ENCODE results near the gene HAX1. TPM values are rescaled to one million over a fixed set of nuclear protein-coding genes. Genes with fewer than 3 reads are reported as not detected.
"Not testable (repeated sequence)": the region's sequence is repeated elsewhere in the genome, so short reads cannot be mapped to it uniquely, and the experiment has no call there.

Gene HAX1
- total RNA-seq, 1 donor from 2014 or later = 80.2 TPM

GRCh38 chr1:154276797-154277196 is 4.4 kb downstream of the HAX1 start:
- peak in 1 of 2 donors; percentile 19 for DNase-seq (ENCODE audit: low read depth in 2 of 2)

DNA sequence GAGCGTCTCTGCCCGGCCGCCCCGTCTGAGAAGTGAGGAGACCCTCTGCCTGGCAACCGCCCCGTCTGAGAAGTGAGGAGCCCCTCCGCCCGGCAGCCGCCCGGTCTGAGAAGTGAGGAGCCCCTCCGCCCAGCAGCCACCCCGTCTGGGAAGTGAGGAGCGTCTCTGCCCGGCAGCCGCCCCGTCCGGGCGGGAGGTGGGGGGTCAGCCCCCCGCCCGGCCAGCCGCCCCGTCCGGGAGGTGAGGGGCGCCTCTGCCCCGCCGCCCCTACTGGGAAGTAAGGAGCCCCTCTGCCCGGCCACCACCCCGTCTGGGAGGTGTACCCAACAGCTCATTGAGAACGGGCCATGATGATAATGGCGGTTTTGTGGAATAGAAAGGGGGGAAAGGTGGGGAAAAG is 15.2 kb downstream of the HAX1 start:
- not testable (repeated sequence) for DNase-seq (ENCODE audit: low read depth in 2 of 2)

GRCh38 chr1:154288661-154289060 is 16.2 kb downstream of the HAX1 start:
- DNase-seq (ENCODE audit: low read depth in 2 of 2) = no peak

- no peak for DNase-seq (ENCODE audit: low read depth in 2 of 2)
Observed at GRCh38 chr1:154290921-154291320, 18.5 kb downstream of the HAX1 start.

DNA sequence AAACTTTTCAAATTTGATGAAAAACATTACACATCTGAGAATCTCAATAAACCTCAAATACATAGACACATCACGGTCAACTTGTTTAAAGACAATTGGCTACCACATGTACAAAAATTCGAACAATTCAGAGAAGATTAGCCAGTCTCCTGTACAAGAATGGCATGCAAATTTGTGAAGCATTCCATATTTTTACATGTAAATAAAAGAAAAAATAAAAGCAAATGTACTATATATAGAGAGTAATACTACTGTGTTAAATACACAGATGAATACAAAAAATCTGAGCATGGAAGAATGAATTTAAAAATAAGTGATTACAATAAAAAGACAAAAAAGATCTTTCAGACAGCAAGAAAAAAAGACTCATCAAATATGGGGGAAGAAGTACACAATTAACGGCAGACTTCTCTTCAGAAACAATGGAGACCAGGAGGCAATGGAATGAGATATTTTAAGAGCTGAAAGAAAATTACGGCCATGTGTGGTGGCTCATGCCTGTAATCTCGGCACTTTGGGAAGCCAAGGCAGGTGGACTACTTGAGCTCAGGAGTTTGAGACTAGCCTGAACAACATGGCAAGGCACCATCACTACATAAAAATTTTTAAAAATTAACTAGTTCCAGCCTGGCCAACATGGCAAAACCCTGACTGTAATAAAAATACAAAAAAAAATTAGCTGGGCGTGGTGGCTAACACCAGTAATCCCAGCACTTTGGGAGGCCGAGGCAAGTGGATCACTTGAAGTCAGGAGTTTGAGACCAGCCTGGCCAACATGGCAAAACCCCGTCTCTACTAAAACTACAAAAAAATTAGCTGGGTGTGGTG is 23.2 kb downstream of the HAX1 start:
- no peak for DNase-seq (ENCODE audit: low read depth in 2 of 2)

- DNase-seq (ENCODE audit: low read depth in 2 of 2) = no peak
Observed at GRCh38 chr1:154301582-154301981, 29.2 kb downstream of the HAX1 start.

DNA sequence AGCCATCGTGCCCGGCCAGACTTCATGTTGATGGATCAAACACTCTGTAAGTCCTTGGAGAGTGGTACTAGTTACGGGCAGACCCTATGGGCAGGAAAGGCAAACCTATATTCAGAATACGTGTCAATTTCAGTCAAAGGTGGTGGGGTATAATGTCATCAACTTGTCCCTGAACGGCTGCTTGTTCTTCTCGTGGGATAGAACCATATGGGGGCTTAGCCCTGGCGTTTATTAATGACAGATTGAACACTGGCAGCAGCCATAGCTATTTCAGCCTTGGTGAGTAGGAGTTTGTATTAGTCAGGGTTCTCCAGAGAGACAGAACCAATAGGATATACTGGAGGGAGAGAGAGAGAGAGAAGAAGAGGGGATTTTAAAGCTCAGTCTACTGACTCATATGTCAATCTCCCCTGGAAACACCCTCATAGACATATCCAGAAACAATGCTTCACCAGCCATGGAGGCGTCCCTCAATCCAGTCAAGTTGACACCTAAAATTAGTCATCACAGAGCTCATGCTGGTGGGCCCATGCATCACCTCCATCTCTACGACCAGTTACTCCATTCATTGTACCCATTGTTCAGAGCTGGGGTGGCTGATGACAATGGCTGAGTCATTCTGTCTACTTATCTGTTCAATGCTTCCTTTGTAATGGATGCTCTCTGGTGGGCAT is 32.4 kb downstream of the HAX1 start:
- peak in 1 of 2 donors; percentile 35 for DNase-seq (ENCODE audit: low read depth in 2 of 2)

- no peak for DNase-seq (ENCODE audit: low read depth in 2 of 2)
Observed at GRCh38 chr1:154306151-154306550, 33.7 kb downstream of the HAX1 start.

GRCh38 chr1:154307670-154308270 is 35.3 kb downstream of the HAX1 start:
- not testable (repeated sequence) for DNase-seq (ENCODE audit: low read depth in 2 of 2)

- DNase-seq (ENCODE audit: low read depth in 2 of 2) = not testable (repeated sequence)
Observed at GRCh38 chr1:154309136-154309535, 36.7 kb downstream of the HAX1 start.

DNA sequence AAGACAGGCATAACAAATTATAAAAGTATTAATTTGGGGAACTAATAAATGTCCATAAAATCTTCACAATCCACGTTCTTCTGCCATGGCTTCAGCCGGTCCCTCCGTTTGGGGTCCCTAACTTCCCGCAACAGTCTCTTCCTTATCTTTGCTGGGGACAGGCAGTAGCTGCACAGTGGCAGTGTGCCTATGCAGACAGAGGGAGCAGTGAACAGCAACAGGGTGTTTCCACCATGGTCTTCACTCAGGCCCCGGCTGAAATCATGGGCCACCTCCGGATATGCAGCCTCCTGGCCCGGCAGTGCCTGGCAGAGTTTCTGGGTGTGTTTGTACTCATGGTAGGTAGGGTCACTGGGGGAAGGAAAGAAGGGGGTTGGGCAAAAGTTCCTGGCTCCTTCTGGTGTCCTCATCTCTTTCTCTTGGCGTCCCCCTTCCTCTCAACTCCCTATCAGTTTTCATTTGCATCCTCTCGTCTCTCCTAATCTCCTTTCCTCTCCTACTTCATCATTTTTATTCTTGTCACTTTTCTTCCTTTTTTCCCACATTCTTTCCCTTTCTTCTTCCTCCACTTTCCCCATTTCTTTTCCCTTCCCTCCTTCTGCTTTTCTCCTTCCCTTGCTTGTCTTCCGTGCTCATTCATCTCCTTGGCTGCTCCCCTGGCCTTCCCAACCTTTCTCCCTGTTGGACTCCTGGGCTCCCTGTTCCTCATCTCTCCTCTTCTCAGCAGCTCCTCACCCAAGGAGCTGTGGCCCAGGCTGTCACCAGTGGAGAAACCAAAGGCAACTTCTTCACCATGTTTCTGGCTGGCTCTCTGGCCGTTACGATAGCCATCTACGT is 40.0 kb downstream of the HAX1 start:
- not testable (repeated sequence) for DNase-seq (ENCODE audit: low read depth in 2 of 2)

GRCh38 chr1:154313066-154313356 is 40.6 kb downstream of the HAX1 start:
- no peak for DNase-seq (ENCODE audit: low read depth in 2 of 2)

DNA sequence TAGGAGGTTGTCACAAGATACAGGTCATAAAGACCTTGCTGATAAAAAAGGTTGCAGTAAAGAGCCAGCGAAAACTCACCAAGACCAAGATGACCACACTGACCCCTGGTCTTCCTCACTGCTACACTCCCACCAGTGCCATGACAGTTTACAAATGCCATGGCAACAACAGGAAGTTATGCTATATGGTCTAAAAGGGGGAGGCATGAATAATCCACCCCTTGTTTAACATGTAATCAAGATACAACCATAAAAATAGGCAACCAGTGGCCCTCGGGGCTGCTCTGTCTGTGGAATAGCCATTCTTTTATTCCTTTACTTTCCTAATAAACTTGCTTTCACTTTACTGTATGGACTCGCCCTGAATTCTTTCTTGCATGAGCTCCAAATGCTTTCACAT is 41.8 kb downstream of the HAX1 start:
- DNase-seq (ENCODE audit: low read depth in 2 of 2) = not testable (repeated sequence)

- no peak for DNase-seq (ENCODE audit: low read depth in 2 of 2)
Observed at GRCh38 chr1:154316704-154317103, 44.3 kb downstream of the HAX1 start.

DNA sequence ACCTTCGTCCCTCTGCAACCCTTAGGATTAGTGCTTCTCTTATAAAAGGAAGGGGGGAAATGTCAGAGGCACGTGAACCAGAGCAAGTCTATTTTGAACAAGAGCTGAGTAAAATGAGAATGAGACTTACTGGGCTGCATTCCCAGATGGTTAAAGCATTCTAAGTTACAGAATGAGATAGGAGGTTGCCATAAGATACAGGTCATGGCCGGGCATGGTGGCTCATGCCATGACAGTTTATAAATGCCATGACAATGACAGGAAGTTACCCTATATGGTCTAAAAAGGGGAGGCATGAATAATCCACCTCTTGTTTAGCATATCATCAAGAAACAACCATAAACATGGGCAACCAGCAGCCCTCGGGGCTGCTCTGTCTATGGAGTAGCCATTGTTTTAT is 46.0 kb downstream of the HAX1 start:
- no peak for DNase-seq (ENCODE audit: low read depth in 2 of 2)

DNA sequence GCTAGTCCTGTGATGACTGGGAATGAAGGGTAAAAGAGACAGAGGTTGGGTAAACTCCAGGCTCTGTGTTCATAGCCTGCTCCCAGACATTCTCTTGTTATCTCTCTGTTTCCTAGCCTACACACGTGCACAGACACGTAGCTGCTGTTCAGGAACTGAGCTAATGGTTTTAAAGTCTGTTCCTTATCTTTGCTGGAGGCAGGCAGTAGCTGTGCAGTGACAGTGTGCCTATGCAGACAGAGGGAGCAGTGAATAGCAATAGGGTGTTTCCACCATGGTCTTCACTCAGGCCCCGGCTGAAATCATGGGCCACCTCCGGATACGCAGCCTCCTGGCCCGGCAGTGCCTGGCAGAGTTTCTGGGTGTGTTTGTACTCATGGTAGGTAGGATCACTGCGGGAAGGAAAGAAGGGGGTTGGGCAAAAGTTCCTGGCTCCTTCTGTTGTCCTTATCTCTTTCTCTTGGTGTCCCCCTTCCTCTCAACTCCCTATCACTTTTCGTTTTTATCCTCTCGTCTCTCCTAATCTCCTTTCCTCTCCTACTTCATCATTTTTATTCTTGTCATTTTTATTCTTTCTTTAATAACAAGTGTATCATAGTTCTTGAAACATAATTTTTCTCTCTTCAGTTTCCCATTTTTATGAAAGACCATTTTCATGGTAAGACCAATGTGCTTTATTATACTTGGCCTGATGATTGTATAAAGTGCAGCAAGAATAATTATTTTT is 48.6 kb downstream of the HAX1 start, which contains the start of gene AQP10:
TSS of gene AQP10 (plus strand) at position 212 of the 727 bp plus-strand sequence. CDS start at position 275, 63 bp downstream.
- peak in 1 of 2 donors; percentile 36 for DNase-seq (ENCODE audit: low read depth in 2 of 2)

- DNase-seq (ENCODE audit: low read depth in 2 of 2) = not testable (repeated sequence)
Observed at GRCh38 chr1:154321609-154321934, 49.1 kb downstream of the HAX1 start.

DNA sequence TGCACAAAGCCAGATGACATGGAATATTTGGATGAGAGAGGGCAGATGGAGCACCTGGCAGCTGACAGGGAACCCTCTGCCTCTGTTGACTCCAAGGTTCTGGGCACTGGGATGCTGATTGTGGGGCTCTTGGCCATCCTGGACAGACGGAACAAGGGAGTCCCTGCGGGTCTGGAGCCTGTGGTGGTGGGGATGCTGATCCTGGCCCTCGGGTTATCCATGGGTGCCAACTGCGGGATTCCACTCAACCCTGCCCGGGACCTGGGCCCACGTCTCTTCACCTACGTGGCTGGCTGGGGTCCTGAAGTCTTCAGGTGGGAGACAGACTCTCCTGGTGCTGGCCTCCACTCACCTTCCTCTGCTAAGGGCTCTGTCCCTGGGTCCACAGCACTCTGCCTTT is 51.1 kb downstream of the HAX1 start:
- DNase-seq (ENCODE audit: low read depth in 2 of 2) = no peak

DNA sequence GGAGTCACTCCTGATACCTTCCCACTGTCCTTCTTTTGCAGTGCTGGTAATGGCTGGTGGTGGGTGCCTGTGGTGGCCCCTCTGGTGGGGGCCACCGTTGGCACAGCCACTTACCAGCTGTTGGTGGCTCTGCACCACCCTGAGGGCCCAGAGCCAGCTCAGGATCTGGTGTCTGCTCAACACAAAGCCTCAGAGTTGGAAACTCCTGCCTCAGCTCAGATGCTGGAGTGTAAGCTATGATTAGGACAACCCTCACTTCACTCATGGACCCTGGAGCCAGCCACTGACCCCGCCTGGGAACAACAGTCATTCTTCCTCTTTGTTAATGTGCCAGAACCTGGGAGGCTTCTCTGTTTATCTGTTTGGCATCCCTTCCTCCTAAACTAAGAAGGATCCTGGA is 51.8 kb downstream of the HAX1 start:
- no peak for DNase-seq (ENCODE audit: low read depth in 2 of 2)

DNA sequence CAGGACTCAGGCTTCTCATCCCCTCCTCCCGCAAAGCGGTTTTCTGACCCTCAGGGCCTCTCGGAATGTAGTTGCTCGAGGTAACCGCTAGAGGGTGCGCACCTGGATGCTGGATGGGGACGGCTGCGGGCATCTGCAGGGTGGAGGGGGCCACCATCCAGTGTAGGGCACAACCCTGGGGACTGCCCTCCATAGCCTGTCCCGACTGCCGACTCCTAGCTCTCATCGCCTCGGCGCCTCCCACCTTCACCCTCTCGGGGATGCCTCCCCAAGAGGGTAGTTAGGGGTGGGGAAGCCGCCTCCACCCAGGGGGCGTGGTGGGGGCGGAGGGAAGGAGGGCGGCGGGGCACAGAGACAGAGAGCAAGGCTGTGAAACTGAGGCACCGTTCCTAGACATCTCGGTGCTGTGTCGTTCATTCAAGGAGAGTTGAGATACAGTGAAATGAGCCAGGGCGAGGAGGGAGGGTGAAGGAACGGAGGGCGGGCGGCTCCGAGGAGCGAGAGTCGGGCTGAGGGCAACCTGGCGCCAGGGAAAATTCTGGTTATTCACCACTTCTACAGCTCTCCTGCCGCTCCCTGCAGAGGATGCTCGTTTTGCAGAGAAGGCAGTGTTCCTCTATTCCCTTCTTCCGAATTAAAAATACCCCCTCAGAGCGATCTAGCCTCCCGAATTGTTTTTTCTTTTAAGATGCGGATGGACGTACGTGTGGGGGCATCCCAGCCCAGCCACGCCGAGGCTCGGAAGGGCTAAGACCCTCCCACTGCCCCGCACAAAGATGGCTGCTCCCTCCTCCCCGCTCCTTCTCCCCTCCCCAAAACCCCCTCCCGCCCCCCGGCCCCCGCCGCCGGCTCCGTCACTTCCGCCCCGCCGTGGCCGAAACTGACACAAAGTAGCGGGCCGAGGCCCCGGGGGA is 52.5 kb downstream of the HAX1 start, which contains the start of gene ATP8B2:
TSS of gene ATP8B2 (plus strand) at position 857 of the 914 bp plus-strand sequence. CDS start 2,617 bp downstream, outside the sequence.
- DNase-seq (ENCODE audit: low read depth in 2 of 2) = peak; percentile 61 to 81
